Ishikawa (cell line): ENCODE measurements around the gene ENHO.
A peak's percentile ranks its signal among the peaks of the same experiment; 100 is the strongest.

Experiments used
- CEBPB ChIP-seq: IDR thresholded peaks from 2 replicates; pipeline ENCODE4 v1.6.1; 2012
- CREB1 ChIP-seq: IDR thresholded peaks from 2 replicates; pipeline ENCODE4 v1.6.1; 2012; ENCODE audit warnings: low read depth
- EGR1 ChIP-seq: IDR thresholded peaks from 2 replicates; pipeline ENCODE4 v1.6.1; 2012
- EP300 ChIP-seq: IDR thresholded peaks from 2 replicates; pipeline ENCODE4 v1.6.1; 2012; ENCODE audit warnings: borderline replicate concordance
- FOXM1 ChIP-seq: IDR thresholded peaks from 2 replicates; pipeline ENCODE4 v1.6.1; 2012; ENCODE audit warnings: low read depth, borderline replicate concordance
- MAX ChIP-seq: IDR thresholded peaks from 2 replicates; pipeline ENCODE4 v1.6.1; 2012
- NFIC ChIP-seq: IDR thresholded peaks from 2 replicates; pipeline ENCODE4 v1.6.1; 2012
- RAD21 ChIP-seq: IDR thresholded peaks from 2 replicates; pipeline ENCODE4 v1.6.1; 2012; ENCODE audit warnings: low read depth
- REST ChIP-seq: IDR thresholded peaks from 2 replicates; pipeline ENCODE4 v1.6.1; 2012; ENCODE audit warnings: low read depth, mild to moderate bottlenecking
- TAF1 ChIP-seq: IDR thresholded peaks from 2 replicates; pipeline ENCODE4 v1.6.1; 2012; ENCODE audit warnings: low read depth, mild to moderate bottlenecking
- TCF12 ChIP-seq: IDR thresholded peaks from 2 replicates; pipeline ENCODE4 v1.6.1; 2012; ENCODE audit warnings: low read depth
- TEAD4 ChIP-seq: IDR thresholded peaks from 2 replicates; pipeline ENCODE4 v1.6.1; 2012
- USF1 ChIP-seq: IDR thresholded peaks from 2 replicates; pipeline ENCODE4 v1.6.1; 2012
- YY1 ChIP-seq: IDR thresholded peaks from 2 replicates; pipeline ENCODE4 v1.6.1; 2012; ENCODE audit warnings: low read depth
- ZBTB7A ChIP-seq: IDR thresholded peaks from 2 replicates; pipeline ENCODE4 v1.6.1; 2012; ENCODE audit warnings: low read depth

The ENHO gene

GRCh38 chr9:34522971-34523797 is at the start of gene ENHO:
Gene ENHO, minus strand, starts transcription at chr9:34522990. Its CDS starts 1,295 bp downstream, at chr9:34521695.
- peak; percentile 77 for TF ChIP-seq MAX
- no peak for TF ChIP-seq RAD21
- TF ChIP-seq YY1: no peak
- no peak for TF ChIP-seq TAF1
- TF ChIP-seq TEAD4: no peak
- no peak for TF ChIP-seq ZBTB7A
- no peak for TF ChIP-seq TCF12

GRCh38 chr9:34572092-34572491 is 49.3 kb upstream of the ENHO start:
- TF ChIP-seq CEBPB (no peak), ZBTB7A (no peak), FOXM1 (no peak), TAF1 (no peak), REST (no peak), TCF12 (no peak), EP300 (no peak), CREB1 (no peak), YY1 (no peak), TEAD4 (no peak), EGR1 (no peak), RAD21 (no peak), NFIC (no peak)

- TF ChIP-seq USF1 (no peak), EGR1 (no peak), MAX (no peak), CREB1 (no peak), EP300 (no peak), YY1 (no peak), NFIC (no peak), RAD21 (no peak), TCF12 (no peak), TAF1 (no peak), CEBPB (no peak), REST (no peak), ZBTB7A (no peak), TEAD4 (no peak), FOXM1 (no peak)
These were observed 48.7 kb upstream of the ENHO start for GRCh38 chr9:34571481-34571810.

GRCh38 chr9:34570809-34571480 is 48.2 kb upstream of the ENHO start:
- no peak for TF ChIP-seq TAF1
- TF ChIP-seq TCF12: no peak
- no peak for TF ChIP-seq ZBTB7A
- TF ChIP-seq CEBPB: no peak
- TF ChIP-seq CREB1: no peak
- no peak for TF ChIP-seq FOXM1
- TF ChIP-seq MAX: no peak
- no peak for TF ChIP-seq TEAD4
- no peak for TF ChIP-seq RAD21

- TF ChIP-seq REST: no peak
- TF ChIP-seq RAD21: no peak
- TF ChIP-seq EGR1: no peak
- TF ChIP-seq YY1: no peak
- TF ChIP-seq CREB1: no peak
- TF ChIP-seq TAF1: no peak
- TF ChIP-seq NFIC: no peak
These were observed 47.6 kb upstream of the ENHO start for GRCh38 chr9:34570376-34570775.
